Measurements from ENCODE around the gene BTBD16. TPM values are rescaled to one million over a fixed set of nuclear protein-coding genes. Genes with fewer than 3 reads are reported as not detected.

BTBD16 gene
- total and polyA plus RNA-seq, 8 donors: 0.10 to 2.1 (median 0.35) TPM; not detected in 2

DNA sequence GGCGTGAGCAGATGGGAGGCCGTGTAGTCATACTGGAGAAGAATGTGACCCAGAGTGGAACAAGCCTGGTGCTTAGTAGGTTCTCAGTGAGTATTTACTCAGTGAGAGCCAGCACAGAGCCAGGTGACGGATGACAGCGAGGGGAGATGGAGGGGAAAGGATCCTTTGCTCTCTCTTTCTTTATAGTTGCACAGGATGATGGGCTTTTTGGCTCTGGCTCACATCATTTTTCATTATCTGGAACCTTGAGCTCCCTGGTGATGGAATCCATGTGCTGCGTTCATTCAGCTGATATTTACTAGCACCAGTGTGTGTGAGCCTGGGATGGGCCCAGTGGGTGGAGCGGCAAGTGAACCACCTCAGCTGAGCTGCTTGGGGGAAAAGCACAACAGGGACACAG is 17.2 kb downstream of the BTBD16 start:
- no peaks in the 10 kb centered on the region for H3K27me3 ChIP-seq
- no peak for DNase-seq
- ATAC-seq: no peak
- H3K9me3 ChIP-seq: no peaks in the 10 kb centered on the region
- H3K4me3 ChIP-seq: no peak overlapping the region
- H3K36me3 ChIP-seq: no peaks in the 10 kb centered on the region
- intact Hi-C loops (cut with DNase I): no loop called here
- TF ChIP-seq, protein P1, sequence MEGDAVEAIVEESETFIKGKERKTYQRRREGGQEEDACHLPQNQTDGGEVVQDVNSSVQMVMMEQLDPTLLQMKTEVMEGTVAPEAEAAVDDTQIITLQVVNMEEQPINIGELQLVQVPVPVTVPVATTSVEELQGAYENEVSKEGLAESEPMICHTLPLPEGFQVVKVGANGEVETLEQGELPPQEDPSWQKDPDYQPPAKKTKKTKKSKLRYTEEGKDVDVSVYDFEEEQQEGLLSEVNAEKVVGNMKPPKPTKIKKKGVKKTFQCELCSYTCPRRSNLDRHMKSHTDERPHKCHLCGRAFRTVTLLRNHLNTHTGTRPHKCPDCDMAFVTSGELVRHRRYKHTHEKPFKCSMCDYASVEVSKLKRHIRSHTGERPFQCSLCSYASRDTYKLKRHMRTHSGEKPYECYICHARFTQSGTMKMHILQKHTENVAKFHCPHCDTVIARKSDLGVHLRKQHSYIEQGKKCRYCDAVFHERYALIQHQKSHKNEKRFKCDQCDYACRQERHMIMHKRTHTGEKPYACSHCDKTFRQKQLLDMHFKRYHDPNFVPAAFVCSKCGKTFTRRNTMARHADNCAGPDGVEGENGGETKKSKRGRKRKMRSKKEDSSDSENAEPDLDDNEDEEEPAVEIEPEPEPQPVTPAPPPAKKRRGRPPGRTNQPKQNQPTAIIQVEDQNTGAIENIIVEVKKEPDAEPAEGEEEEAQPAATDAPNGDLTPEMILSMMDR (IDR thresholded peaks at IDR 0.05): no peak
- peaks cover 0 to 3% of the 10 kb centered on the region in 2 donors for H3K4me1 ChIP-seq
- H3K27ac ChIP-seq: no peak overlapping the region

DNA sequence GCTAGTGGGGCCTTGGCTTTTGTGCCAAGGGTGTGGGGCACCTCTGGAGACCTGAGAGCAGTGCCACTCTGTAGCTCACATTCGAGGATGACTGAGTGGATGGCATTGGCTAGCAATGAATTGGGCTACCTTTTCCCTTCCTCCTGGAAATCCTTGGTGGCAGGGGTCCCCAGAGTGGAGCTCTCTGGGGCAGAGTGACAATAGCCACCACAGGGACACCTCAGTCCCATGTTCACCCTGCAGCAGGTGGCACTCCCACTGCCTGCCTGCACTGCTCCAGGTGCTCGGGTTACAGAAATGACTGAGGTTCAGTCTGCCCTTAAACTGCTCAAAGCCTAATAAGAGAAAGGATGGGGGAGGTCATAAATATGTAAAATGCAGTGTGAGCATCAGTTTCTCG is 17.8 kb downstream of the BTBD16 start:
- Histone ChIP-seq H3K4me3 (no peak overlapping the region), H3K4me1 (peaks cover 0 to 3% of the 10 kb centered on the region in 2 donors), H3K27me3 (no peaks in the 10 kb centered on the region), H3K9me3 (no peaks in the 10 kb centered on the region), H3K36me3 (no peaks in the 10 kb centered on the region), H3K27ac (no peak overlapping the region)
- DNase-seq (peak in 1 of 4 donors; percentile 20), ATAC-seq (no peak)
- TF ChIP-seq, protein P1 (IDR thresholded peaks at IDR 0.05): no peak
- intact Hi-C loops (cut with DNase I): no loop called here

DNA sequence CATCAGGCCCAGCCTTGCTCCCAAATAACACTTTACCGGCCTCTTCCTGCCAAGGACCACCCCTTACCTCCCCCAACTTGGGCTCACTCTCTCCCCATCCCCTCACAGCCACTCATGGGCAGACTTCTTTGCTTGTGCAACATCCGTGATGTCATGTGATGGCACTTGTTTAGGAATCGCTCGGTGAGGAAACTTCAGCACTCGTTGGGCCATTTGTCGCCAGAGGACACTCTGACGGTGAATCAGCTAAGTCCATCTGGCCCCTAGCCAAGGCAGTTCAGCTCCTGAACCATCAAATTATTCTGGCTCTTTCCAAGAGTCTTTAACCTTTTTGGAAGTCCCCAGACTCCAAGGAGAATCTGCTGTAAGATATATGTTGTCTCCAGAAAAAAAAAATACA is 19.2 kb downstream of the BTBD16 start:
- Histone ChIP-seq H3K4me1 (peaks cover 0 to 3% of the 10 kb centered on the region in 2 donors), H3K9me3 (no peaks in the 10 kb centered on the region), H3K4me3 (no peak overlapping the region), H3K27me3 (no peaks in the 10 kb centered on the region), H3K36me3 (no peaks in the 10 kb centered on the region), H3K27ac (no peak overlapping the region)
- DNase-seq (no peak), ATAC-seq (no peak)
- TF ChIP-seq, protein P1 (IDR thresholded peaks at IDR 0.05): no peak
- intact Hi-C loops (cut with DNase I): loop anchor here in 1 of 2 donors (10.0 kb wide), 1 partner anchor 144 kb away; no protein-coding TSS in a partner anchor

DNA sequence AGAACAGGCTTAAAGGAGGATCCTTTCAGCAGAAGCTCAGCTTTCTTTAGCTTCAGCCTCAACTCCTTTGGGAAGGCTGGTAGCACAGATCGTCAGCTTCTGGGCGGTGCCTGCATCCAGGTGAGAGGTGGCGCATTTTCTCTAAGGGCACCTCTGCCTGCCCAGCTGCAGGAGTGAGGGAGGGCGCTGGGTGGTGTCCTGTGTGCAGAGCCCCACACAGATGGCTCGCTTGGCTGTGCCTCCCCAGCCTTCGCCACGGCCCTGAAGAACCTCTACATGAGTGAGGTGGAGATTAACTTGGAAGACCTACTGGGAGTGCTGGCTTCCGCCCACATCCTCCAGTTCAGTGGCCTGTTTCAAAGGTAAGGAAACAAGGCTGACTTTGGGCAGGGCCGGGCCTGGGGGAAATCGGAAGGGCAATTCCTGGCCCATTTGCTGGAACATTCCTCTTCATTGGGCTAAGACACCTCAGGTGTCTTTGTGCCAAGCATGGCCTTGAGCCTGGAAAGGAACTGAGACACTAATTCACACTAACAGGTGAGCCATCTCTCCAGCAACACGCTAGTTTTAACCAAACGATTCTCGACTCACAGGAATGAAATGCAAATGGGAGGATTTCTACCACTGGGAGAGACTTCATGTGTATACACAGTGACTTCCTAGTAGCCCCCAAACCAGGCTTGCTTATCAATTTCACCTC is 19.9 kb downstream of the BTBD16 start:
- Histone ChIP-seq H3K27me3 (no peaks in the 10 kb centered on the region), H3K9me3 (no peaks in the 10 kb centered on the region), H3K4me1 (peaks cover 0 to 3% of the 10 kb centered on the region in 2 donors), H3K36me3 (no peaks in the 10 kb centered on the region), H3K4me3 (no peak overlapping the region), H3K27ac (no peak overlapping the region)
- intact Hi-C loops (cut with DNase I): loop anchor here in 1 of 2 donors (10.0 kb wide), 1 partner anchor 144 kb away; no protein-coding TSS in a partner anchor
- TF ChIP-seq, protein P1 (IDR thresholded peaks at IDR 0.05): no peak
- ATAC-seq (no peak), DNase-seq (no peak)

DNA sequence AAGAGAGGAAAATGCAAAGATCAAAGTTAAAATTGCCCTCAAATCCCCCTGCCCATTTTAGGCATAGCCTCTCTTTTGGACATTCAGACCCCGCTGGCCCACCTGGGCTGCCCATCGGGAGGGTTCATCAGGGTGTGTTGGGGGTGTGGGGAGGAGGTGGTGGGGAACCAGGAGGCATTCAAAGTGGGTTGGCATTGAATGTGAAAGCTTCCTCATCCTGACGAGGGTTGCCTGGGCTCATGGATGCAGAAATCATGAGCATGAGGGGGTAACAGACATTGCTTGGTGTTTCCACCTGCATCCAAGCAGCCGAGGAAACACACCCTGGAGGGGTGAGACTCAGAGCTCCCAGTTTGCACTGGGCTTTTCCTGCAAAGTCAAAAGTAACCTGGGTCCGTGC is 20.6 kb downstream of the BTBD16 start:
- Histone ChIP-seq H3K4me3 (no peak overlapping the region), H3K9me3 (no peaks in the 10 kb centered on the region), H3K27me3 (no peaks in the 10 kb centered on the region), H3K4me1 (peaks cover 0 to 3% of the 10 kb centered on the region in 2 donors), H3K27ac (no peak overlapping the region), H3K36me3 (no peaks in the 10 kb centered on the region)
- intact Hi-C loops (cut with DNase I): loop anchor here in 1 of 2 donors (10.0 kb wide), 1 partner anchor 143 kb away; no protein-coding TSS in a partner anchor
- TF ChIP-seq, protein P1 (IDR thresholded peaks at IDR 0.05): no peak
- ATAC-seq: no peak
- DNase-seq: no peak

Measured in left lung (tissue), 10 donors.